ENCODE measurements around the gene TBC1D22B.

GRCh38 chr6:37373822-37374471, 116.4 kb downstream of the TBC1D22B start:
- no peak for TF ChIP-seq CTCF (IDR thresholded peaks at IDR 0.05)
- no peak for TF ChIP-seq POLR2A (IDR thresholded peaks at IDR 0.05)
- TF ChIP-seq EP300 (IDR thresholded peaks at IDR 0.05) = no peak
- no peak for TF ChIP-seq POLR2AphosphoS5 (IDR thresholded peaks at IDR 0.05)
